Chondrocyte (in vitro differentiated cells): ENCODE results near the gene P2RX1. TPM values are rescaled to one million over a fixed set of nuclear protein-coding genes. Genes with fewer than 3 reads are reported as not detected.

Experiments
- DNase-seq: peaks from one replicate; pipeline ENCODE4 v3.0.0; 2021; ENCODE audit warnings: mixed read lengths, low spot score
- H3K27ac Mint-ChIP-seq: one replicate; pipeline ENCODE4 v1.8.0; 2021; ENCODE audit warnings: mild to moderate bottlenecking, moderate library complexity, mixed read lengths; ENCODE audit not compliant: unreplicated experiment
- H3K27me3 Mint-ChIP-seq: 2 replicates; pipeline ENCODE4 v1.8.0; 2021; ENCODE audit warnings: low read depth, mixed read lengths
- H3K36me3 Mint-ChIP-seq: 2 replicates; pipeline ENCODE4 v1.8.0; 2021; ENCODE audit warnings: low read depth, mixed read lengths
- H3K4me1 Mint-ChIP-seq: 2 replicates; pipeline ENCODE4 v1.8.0; 2021; ENCODE audit warnings: low read depth, mild to moderate bottlenecking, mixed read lengths
- H3K4me3 Mint-ChIP-seq: one replicate; pipeline ENCODE4 v1.8.0; 2021; ENCODE audit warnings: mild to moderate bottlenecking, moderate library complexity, mixed read lengths; ENCODE audit not compliant: unreplicated experiment
- H3K9me3 Mint-ChIP-seq: 2 replicates; pipeline ENCODE4 v1.8.0; 2021; ENCODE audit warnings: low read depth, mixed read lengths
- CTCF ChIP-seq: fragments of 200-600 bp; sonication (generic); IDR thresholded peaks from 2 replicates; pipeline ENCODE4 v1.5.0; 2021; ENCODE audit warnings: antibody characterized with exemption, mild to moderate bottlenecking, moderate library complexity
- total RNA-seq: library from RNA; stranded (reverse); gene quantifications from 3 replicates; pipeline ENCODE4 v1.2.1, GENCODE V29; 2021

Gene P2RX1
- total RNA-seq, 1 donor from 2014 or later: not detected

DNA sequence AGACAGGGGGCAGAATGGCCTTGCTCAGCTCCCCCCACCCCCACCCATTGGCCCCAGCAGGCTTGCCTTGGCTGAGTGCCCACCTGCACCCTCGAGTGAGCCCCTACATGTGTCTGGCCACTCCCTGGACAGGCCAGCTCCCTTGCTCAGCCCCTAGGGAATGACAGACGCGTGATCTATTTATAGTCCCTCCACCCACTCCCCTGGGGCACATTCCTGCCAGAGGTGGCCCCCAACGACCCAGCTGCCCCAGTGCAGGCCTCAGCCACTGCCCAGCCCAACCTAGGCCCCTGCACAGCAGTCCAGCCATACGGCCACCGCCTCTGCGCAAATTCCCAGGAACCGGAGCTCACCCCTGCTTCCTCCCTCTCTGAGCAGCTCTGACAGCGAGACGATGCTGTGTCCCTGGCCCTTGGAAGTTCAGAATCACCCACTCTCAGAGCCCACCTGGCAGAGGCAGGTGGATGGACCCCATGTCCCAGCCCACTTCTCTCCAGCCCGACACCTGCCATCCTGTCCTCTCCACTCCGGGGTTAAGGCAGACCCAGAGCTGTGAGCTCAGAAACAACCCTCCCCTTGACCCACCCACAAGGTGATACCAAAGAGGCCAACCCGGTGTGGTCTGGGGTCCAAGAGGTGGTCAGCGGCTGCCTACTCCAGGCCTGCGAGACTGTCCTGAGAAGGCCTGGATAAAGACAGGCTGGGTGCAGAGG is 11.5 kb upstream of the P2RX1 start:
- peaks cover 15% of the 10 kb centered on the region for H3K4me1 Mint-ChIP-seq
- H3K36me3 Mint-ChIP-seq: no peaks in the 10 kb centered on the region
- peaks cover 8% of the 10 kb centered on the region for H3K27me3 Mint-ChIP-seq
- no peak for DNase-seq
- no peaks in the 10 kb centered on the region for H3K9me3 Mint-ChIP-seq
- TF ChIP-seq CTCF: no peak
- H3K27ac Mint-ChIP-seq: no peak overlapping the region
- no peak overlapping the region for H3K4me3 Mint-ChIP-seq

- TF ChIP-seq CTCF: no peak
- peaks cover 8% of the 10 kb centered on the region for H3K27me3 Mint-ChIP-seq
- no peaks in the 10 kb centered on the region for H3K9me3 Mint-ChIP-seq
- peak overlapping the region; percentile 80 for H3K27ac Mint-ChIP-seq
- H3K4me1 Mint-ChIP-seq: peaks cover 16% of the 10 kb centered on the region
- DNase-seq: no peak
- H3K4me3 Mint-ChIP-seq: no peak overlapping the region
- H3K36me3 Mint-ChIP-seq: no peaks in the 10 kb centered on the region
These were observed 10.8 kb upstream of the P2RX1 start for GRCh38 chr17:3926860-3927627.

GRCh38 chr17:3925684-3926485 is 9.6 kb upstream of the P2RX1 start:
- peaks cover 8% of the 10 kb centered on the region for H3K27me3 Mint-ChIP-seq
- no peak for TF ChIP-seq CTCF
- peaks cover 19% of the 10 kb centered on the region for H3K4me1 Mint-ChIP-seq
- no peaks in the 10 kb centered on the region for H3K9me3 Mint-ChIP-seq
- no peak for DNase-seq
- no peak overlapping the region for H3K27ac Mint-ChIP-seq
- H3K36me3 Mint-ChIP-seq: no peaks in the 10 kb centered on the region
- no peak overlapping the region for H3K4me3 Mint-ChIP-seq

- no peak for DNase-seq
- H3K36me3 Mint-ChIP-seq: no peaks in the 10 kb centered on the region
- H3K27ac Mint-ChIP-seq: no peak overlapping the region
- no peak for TF ChIP-seq CTCF
- peaks cover 19% of the 10 kb centered on the region for H3K4me1 Mint-ChIP-seq
- no peaks in the 10 kb centered on the region for H3K9me3 Mint-ChIP-seq
- peaks cover 8% of the 10 kb centered on the region for H3K27me3 Mint-ChIP-seq
- H3K4me3 Mint-ChIP-seq: no peak overlapping the region
These were observed 8.5 kb upstream of the P2RX1 start for GRCh38 chr17:3924512-3925350.
